NCI-H146 (cell line): ENCODE data around the gene UNC5CL.
"Not testable (repeated sequence)": the region's sequence is repeated elsewhere in the genome, so short reads cannot be mapped to it uniquely, and the experiment has no call there.

Source experiments
- DNase-seq: peaks from one replicate; lab custom pipeline; 2025; lab: John Stamatoyannopoulos, UW

The UNC5CL gene

GRCh38 chr6:41038205-41038604 is 816 bp downstream of the UNC5CL start:
- DNase-seq = no peak

- no peak for DNase-seq
Observed at GRCh38 chr6:41037107-41037900, 1.7 kb downstream of the UNC5CL start.

GRCh38 chr6:41036601-41037000 is 2.4 kb downstream of the UNC5CL start:
- no peak for DNase-seq

- DNase-seq = no peak
Observed at GRCh38 chr6:41036186-41036585, 2.8 kb downstream of the UNC5CL start.

GRCh38 chr6:41033776-41034175 is 5.2 kb downstream of the UNC5CL start:
- DNase-seq = no peak

DNA sequence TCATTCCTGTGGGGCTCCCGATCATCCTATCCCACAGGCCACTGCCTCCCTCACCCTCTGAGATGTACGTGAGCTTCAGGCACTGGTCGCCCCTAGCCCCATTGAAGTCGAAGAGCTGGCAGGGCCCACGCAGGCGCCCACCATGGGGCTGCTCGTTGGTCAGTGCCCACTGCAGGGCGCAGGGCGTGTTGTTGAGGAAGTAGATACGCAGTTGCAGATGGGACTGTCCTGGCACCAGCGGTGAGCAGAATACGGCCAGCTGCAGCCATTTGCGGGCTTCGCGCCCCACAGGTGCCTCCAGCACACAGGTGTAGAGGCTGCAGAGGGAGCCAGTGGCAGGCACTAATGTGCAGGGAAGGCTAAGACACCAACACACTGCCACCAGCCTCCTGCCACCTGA is 6.2 kb downstream of the UNC5CL start:
- no peak for DNase-seq

- peak; percentile 90 for DNase-seq
Observed at GRCh38 chr6:41028561-41029412, 10.2 kb downstream of the UNC5CL start.

- peak; percentile 90 for DNase-seq
Observed at GRCh38 chr6:41027799-41028560, 11.0 kb downstream of the UNC5CL start.

DNA sequence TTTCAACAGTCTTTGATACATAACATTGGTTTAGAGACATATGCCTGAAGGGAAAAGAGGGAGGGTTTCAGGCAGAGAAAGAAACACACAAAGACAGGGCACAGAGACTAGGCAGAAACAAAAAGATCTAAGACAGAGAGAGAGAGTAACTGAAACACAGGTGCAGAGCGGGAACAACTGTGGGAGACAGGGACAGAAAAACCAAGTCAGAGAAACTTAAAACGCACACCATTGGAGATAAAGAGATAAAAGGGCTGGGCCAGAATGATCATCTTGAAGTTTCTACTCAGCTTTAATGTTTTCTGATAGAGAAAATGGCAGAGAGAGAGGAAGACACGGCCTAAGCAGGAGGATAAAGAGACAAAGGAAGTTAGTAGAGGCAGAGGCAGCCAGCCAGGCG is 11.8 kb downstream of the UNC5CL start:
- DNase-seq = no peak

DNA sequence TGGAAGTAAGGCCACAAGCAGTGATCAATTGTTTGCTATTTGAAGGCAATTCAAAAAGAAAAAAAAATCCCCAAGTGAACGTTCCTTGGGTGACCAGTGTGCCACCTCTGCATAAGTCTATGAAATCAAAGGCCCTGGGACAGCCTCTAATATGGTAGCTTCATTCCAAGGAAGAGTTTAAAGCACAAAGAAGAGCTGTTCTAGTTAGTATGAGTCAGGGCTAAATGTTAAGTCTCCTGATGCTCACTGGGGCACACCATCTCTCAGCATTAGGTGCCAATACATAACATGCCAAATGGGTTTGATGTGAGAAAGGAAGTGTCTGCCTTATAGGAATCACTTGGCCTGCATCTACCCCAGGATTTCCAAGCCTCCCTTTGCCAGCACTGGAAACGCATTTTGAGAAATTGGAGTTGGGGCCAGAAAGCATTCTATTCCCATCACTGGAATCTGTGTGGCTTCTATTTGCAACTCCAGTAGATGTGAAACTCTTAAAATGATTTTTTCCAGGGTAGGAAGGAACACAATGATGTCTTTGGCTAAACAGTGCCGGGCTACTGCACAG is 13.0 kb downstream of the UNC5CL start:
- DNase-seq = no peak

DNA sequence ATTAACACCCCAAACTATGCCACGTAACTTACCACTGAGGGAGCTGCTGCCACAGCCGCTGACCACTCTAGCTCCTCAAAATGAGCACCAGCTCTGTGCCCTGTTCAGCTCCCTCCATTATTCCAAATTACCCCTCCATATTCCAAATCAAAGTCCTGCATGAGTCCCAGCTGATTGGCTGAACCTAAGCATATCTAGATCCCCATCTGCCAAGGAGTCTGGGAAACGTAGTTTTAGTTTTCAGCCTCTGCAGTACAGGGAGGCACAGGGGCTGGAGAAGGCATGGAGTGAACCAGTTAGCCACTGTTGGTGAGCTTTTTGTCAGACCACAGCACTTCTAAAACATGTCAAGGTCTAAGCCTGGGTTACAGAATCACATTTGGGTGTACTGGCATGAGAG is 15.9 kb downstream of the UNC5CL start:
- no peak for DNase-seq

- peak; percentile 46 for DNase-seq
Observed at GRCh38 chr6:41022294-41022693, 16.7 kb downstream of the UNC5CL start.

- peak; percentile 35 for DNase-seq
Observed at GRCh38 chr6:41021832-41022231, 17.2 kb downstream of the UNC5CL start.

DNA sequence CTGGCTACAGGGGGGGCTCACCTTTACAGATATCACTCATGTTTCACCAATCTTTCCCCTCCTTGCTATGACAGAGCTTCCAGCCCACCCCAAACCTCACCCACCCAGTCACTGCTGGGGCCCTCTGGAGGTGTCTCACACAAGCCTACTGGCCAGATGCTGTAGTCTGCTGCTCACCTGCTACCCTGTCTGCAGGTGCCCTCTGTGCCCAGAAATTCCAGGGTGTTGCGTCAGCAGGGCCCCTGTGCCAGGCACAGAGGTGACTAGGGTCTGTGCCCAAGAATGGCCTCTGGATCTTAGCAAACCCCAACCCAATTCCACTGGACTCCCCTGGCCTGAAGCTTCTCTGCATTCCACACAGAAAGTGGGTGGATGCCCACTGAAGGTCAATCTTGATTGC is 21.4 kb downstream of the UNC5CL start:
- no peak for DNase-seq

DNA sequence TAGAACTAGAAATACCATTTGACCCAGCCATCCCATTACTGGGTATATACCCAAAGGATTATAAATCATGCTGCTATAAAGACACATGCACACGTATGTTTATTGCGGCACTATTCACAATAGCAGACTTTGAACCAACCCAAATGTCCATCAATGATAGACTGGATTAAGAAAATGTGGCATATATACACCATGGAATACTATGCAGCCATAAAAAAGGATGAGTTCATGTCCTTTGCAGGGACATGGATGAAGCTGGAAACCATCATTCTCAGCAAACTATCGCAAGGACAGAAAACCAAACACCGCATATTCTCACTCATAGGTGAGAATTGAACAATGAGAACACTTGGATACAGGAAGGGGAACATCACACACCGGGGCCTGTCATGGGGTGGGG is 23.2 kb downstream of the UNC5CL start:
- not testable (repeated sequence) for DNase-seq

GRCh38 chr6:41014780-41015179 is 24.2 kb downstream of the UNC5CL start:
- DNase-seq = no peak

DNA sequence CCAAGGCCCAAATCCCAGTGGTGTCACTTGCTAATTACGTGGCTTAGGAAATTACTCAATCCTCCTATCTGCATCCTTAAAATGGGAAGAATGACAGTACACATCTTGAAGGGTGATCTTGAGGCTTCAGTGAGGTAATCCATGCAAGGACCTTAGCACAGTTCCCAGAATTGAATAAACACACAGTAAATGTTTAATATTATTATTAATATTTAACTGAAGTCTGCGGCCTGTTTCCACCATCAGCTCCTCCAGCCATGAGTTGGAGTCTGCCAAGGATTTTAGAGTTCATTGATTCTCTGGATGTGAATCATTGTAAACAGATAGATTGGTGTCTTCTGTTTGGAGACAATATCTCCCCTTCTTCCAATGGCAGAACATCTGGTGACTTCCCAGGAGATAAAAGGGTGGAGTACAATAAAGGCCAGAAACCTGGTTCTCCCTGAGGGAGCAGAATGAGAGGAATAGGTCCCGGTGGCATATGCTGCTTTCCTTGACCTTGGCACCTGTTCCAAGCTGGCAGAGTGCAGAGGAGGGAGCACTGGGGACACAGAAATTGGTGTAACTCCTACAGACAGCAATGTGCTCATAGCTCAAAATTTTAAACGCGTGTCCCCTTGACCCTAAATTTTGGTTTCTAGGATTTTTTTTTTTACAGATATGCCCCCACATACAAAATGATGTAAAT is 25.4 kb downstream of the UNC5CL start:
- DNase-seq = no peak

- peak; percentile 43 for DNase-seq
Observed at GRCh38 chr6:41011673-41012072, 27.3 kb downstream of the UNC5CL start.

- DNase-seq = no peak
Observed at GRCh38 chr6:41009669-41010068, 29.4 kb downstream of the UNC5CL start.

DNA sequence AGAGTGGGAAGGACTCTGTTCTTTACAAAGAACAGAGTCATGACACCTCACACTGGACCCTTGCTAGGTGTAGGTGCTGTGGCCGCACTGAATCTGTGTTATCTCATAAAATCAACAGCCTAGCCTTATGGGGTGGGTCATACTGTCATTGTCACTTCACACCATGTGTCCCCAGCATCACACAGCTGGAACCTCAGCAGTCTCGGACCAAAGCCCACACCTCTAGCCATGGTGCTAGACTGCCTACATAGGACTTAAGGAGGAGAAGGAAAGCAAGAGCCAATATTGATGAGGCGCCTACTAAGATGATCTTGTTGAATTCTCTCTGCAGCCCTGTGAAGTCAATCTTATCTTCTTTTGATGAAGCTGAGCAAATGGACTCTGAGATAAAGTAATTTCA is 31.0 kb downstream of the UNC5CL start:
- no peak for DNase-seq

DNA sequence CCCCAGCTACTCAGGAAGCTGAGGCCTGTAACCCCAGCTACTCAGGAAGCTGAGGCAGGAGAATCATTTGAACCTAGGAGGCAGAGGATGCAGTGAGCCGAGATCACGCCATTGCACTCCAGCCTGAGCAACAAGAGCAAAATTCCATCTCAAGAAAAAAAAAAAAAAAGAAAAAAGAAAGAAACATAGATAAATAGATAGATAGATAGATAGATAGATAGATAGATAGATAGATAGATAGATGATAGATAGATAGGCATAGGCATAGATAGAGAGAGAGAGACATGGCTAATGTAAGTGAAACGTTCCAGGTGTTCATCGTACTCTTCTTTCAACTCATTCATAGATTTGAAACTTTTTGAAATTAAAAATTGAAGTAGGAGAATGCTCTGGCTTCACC is 32.0 kb downstream of the UNC5CL start:
- not testable (repeated sequence) for DNase-seq

- DNase-seq = peak; percentile 73
Observed at GRCh38 chr6:41006217-41006616, 32.8 kb downstream of the UNC5CL start.
